GM21786 (cell line): ENCODE data around the gene ILRUN.
"Not testable (repeated sequence)": the region's sequence is repeated elsewhere in the genome, so short reads cannot be mapped to it uniquely, and the experiment has no call there.

Experiments used
- ATAC-seq: cut with Tn5 transposase; IDR thresholded peaks from one replicate; pipeline ENCODE4 v1.9.1; 2021; ENCODE audit not compliant: unreplicated experiment

ILRUN gene

GRCh38 chr6:34697904-34698559, 1.5 kb upstream of the ILRUN start:
- ATAC-seq, result no peak

GRCh38 chr6:34697544-34697836, 923 bp upstream of the ILRUN start:
- no peak for ATAC-seq

GRCh38 chr6:34696189-34696738, 303 bp downstream of the ILRUN start:
- ATAC-seq, result peak; percentile 20

- no peak for ATAC-seq
Measured at GRCh38 chr6:34695729-34696188, 808 bp downstream of the ILRUN start.

- ATAC-seq, result no peak
Measured at GRCh38 chr6:34692280-34692679, 4.3 kb downstream of the ILRUN start.

GRCh38 chr6:34689742-34690141, 6.8 kb downstream of the ILRUN start:
- ATAC-seq, result no peak

- no peak for ATAC-seq
Measured at GRCh38 chr6:34688956-34689355, 7.6 kb downstream of the ILRUN start.

- no peak for ATAC-seq
Measured at GRCh38 chr6:34684919-34685318, 11.6 kb downstream of the ILRUN start.

GRCh38 chr6:34684364-34684763, 12.2 kb downstream of the ILRUN start:
- ATAC-seq, result no peak

GRCh38 chr6:34680802-34681515, 15.6 kb downstream of the ILRUN start:
- peak; percentile 64 for ATAC-seq

GRCh38 chr6:34680313-34680712, 16.3 kb downstream of the ILRUN start:
- not testable (repeated sequence) for ATAC-seq

- ATAC-seq, result no peak
Measured at GRCh38 chr6:34679552-34680253, 16.9 kb downstream of the ILRUN start.

GRCh38 chr6:34676140-34676539, 20.4 kb downstream of the ILRUN start:
- no peak for ATAC-seq

GRCh38 chr6:34674930-34675329, 21.6 kb downstream of the ILRUN start:
- ATAC-seq, result not testable (repeated sequence)

- no peak for ATAC-seq
Measured at GRCh38 chr6:34674268-34674639, 22.3 kb downstream of the ILRUN start.

- no peak for ATAC-seq
Measured at GRCh38 chr6:34673064-34673463, 23.5 kb downstream of the ILRUN start.

GRCh38 chr6:34672657-34673043, 23.9 kb downstream of the ILRUN start:
- ATAC-seq, result no peak

GRCh38 chr6:34671801-34672656, 24.5 kb downstream of the ILRUN start:
- ATAC-seq, result peak; percentile 92

- ATAC-seq, result no peak
Measured at GRCh38 chr6:34671367-34671766, 25.2 kb downstream of the ILRUN start.

- ATAC-seq, result not testable (repeated sequence)
Measured at GRCh38 chr6:34668799-34669198, 27.8 kb downstream of the ILRUN start.
